Muscle of back (tissue), 13 donors: Measurements from ENCODE around the gene GPATCH2L. TPM values are rescaled to one million over a fixed set of nuclear protein-coding genes. Genes with fewer than 3 reads are reported as not detected.

Experiments
- DNase-seq, 3 donors: peaks; one replicate each; pipeline versions ENCODE4 v3.0.0 to v3.0.0-alpha.2; 2013
- long read RNA-seq, 9 donors: transcript quantifications; one replicate each; lab custom pipeline, GENCODE V29; 2026
- polyA plus RNA-seq, 10 donors: library from polyadenylated mRNA; unstranded; fragments of 120-200 nt; gene quantifications; one replicate each; pipeline ENCODE4 v1.2.1, GENCODE V29; 2013; ENCODE audit not compliant: insufficient read length in 10 of 10

Gene GPATCH2L
- polyA plus RNA-seq: 10 to 100 TPM; 18.2 to 27.9 (median 23.1) TPM
- long read RNA-seq, donor 1, partial matches to known transcripts: 0 of 2 reads
- long read RNA-seq, donor 1, other reads (novel, unspliced or antisense): 0 of 2 reads
- long read RNA-seq, donor 2, full-length matches to known transcripts: 4 of 4 reads
- long read RNA-seq, donor 2, partial matches to known transcripts: 0 of 4 reads
- long read RNA-seq, donor 2, other reads (novel, unspliced or antisense): 0 of 4 reads
- long read RNA-seq, donor 3: 0 reads
- long read RNA-seq, donor 4: 0 reads
- long read RNA-seq, donor 5, partial matches to known transcripts: 0 of 1 reads
- long read RNA-seq, donor 5, other reads (novel, unspliced or antisense): 0 of 1 reads
- long read RNA-seq, donor 6, full-length matches to known transcripts: 2 of 2 reads
- long read RNA-seq, donor 6, partial matches to known transcripts: 0 of 2 reads
- long read RNA-seq, donor 6, other reads (novel, unspliced or antisense): 0 of 2 reads
- long read RNA-seq, donor 7, partial matches to known transcripts: 0 of 2 reads
- long read RNA-seq, donor 7, other reads (novel, unspliced or antisense): 0 of 2 reads
- long read RNA-seq, donor 8, full-length matches to known transcripts: 1 of 1 reads
- long read RNA-seq, donor 8, partial matches to known transcripts: 0 of 1 reads
- long read RNA-seq, donor 8, other reads (novel, unspliced or antisense): 0 of 1 reads
- long read RNA-seq, donor 9, full-length matches to known transcripts: 1 of 1 reads
- long read RNA-seq, donor 9, partial matches to known transcripts: 0 of 1 reads
- long read RNA-seq, donor 9, other reads (novel, unspliced or antisense): 0 of 1 reads

DNA sequence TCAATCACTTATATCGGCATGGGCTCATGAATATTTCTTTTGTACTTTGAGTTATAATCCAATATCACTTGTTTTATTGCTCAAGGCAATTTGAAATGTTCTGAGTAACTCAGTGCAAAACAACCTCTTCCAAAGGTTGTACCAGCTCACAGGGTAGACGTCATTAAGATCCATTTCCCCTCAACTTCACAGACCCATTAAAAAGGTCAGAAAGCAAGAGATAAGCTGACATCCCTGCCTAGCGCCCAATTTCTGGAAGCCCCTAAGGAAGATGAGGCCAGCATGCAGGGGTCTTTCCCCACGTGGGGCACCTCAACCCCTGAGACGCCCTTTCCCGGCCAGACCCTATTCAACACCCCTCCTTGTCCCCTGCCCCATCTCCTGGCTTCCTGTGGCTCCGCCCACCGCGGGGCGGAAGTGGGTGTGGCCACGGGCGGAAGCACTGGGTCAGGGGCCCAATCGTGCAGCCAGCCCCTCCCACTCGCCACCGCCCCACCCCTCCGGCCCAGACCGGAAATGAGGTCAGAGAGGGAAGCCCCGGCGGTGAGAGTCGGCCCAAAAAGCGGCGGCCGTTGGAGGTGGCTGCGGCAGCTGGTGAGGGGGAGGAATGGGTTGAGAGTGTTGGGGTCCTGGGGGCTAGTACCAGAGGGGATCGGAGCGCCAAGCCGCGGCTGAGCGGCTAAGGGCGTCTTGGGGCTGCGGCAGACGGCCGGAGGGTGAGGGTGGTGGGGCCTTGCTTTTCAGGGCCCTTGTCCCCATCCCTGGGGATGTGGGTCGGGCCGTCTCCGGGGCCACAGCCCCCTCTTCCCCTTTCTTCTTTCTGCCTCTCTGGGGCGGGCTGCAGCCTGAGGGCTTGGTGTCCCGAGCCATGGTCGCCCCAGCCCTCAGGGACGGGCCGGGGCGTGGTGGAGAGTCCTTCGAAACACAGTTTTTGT, at the start of gene GPATCH2L:
GPATCH2L (plus strand) TSS at position 525 of the 935 bp plus-strand sequence. CDS start 2,442 bp downstream, outside the sequence.
- DNase-seq: peak; percentile 89 to 97 (median 94)

DNA sequence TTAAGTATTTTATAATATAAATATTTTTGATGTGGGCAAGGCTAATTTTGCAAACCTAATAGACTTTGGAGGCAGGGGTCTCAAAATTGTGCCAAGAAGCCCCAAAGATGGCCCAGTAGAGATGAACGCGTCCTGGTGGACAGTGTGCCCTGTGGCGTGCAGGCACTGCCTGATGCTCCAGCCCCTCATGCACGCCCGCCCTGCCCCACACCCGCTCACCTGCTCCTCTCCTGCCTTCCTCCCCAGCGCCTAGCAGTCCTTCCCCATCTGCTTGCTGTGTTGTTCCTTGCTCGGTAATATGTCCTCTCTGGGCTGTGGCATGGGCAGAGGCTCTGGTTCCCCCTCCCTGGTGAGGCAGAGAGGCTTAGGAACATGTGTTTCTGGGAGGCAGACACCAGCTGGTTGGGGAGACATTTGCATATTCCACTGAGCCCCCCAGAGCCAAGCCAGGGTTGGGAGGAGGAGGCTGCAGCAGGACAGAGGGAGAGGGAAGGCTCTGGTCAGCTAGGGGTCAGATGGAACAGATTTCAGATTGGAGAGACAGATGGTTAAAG, 46.8 kb upstream of the GPATCH2L start:
- DNase-seq: no peak

DNA sequence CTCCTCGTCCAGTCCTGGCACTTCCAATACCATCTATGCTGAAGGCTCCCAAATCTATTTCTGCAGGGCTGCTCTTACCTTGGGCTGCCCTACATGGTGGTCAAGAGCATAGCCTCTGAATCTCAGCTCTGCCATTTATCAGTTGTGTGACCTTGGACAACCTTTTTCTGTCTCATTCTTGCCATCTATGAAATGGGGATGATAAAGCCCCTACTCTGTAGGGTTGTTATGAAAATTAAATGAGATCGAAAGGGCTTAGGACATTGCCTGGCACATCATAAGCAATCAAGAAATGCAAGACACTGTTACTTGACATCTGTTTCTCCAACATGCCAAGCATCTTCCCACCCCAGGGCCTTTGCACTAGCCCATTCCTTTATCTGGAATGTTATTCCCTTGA, 45.5 kb upstream of the GPATCH2L start:
- DNase-seq: no peak

GRCh38 chr14:76109087-76109880, 42.4 kb upstream of the GPATCH2L start:
- no peak for DNase-seq

DNA sequence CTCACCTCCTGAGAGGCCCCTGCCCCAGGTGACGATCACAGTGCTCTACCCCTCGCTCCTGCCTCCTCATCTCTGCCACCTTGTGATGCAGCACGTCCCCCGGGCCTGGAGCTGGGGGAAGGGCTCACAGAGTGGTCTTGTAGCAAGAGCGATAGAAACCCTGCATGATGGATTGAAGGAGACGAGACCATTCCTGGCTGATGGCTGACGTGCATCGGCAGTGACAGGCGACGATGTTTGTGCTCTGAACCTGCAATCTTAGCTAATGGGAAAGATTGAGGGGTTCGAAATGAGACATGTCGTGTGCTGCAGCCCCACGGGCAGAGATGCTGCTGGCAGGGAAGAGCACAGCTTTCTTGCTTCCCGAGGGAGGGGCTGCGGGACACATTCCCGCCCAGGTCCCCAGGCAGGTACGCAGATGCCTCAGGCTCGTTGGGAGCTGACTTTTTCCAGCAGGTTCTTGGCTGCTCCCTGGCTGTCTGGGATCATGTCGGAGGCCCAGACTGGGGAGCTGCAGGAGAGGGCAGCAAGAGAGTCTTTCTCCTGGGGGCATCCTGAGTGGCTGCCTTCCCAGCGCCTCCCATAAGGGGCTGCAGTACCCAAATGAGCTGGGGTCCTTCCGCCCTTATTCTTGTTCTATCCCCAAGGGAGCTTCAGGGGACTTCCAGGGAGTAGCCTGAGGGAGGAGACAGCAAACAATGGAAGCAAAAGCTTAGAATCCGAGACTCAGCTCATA, 38.7 kb upstream of the GPATCH2L start:
- no peak for DNase-seq

GRCh38 chr14:76113691-76114090, 38.0 kb upstream of the GPATCH2L start:
- DNase-seq: no peak

DNA sequence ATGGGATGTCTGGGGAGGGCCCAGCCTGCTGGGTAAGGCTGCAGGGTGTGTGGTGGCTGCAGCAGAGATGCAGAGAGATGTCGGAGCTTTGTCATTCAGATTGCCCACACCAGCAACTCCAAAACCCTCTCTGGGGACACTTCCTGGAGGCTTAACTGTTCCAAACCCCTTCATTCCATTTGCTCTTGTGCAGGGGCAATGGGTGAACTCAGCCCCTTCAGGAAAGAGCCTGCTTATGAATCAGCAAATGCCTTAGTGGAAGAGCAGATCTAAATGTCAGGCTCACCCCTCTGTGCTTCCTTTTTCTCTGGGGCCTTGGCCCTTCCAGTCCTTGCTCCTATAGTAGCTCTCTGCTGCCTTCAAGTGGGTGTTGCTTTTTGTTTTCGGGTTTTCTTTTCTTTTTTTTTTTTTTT, 36.7 kb upstream of the GPATCH2L start:
- DNase-seq: no peak

- no peak for DNase-seq
These were observed 33.8 kb upstream of the GPATCH2L start for GRCh38 chr14:76117789-76118484.

GRCh38 chr14:76118594-76118993, 33.1 kb upstream of the GPATCH2L start:
- DNase-seq: no peak

- no peak for DNase-seq
These were observed 30.5 kb upstream of the GPATCH2L start for GRCh38 chr14:76121089-76121748.

GRCh38 chr14:76123426-76124225, 28.1 kb upstream of the GPATCH2L start:
- no peak for DNase-seq

GRCh38 chr14:76125511-76125910, 26.2 kb upstream of the GPATCH2L start:
- DNase-seq: no peak

- DNase-seq: no peak
These were observed 25.6 kb upstream of the GPATCH2L start for GRCh38 chr14:76126076-76126475.

DNA sequence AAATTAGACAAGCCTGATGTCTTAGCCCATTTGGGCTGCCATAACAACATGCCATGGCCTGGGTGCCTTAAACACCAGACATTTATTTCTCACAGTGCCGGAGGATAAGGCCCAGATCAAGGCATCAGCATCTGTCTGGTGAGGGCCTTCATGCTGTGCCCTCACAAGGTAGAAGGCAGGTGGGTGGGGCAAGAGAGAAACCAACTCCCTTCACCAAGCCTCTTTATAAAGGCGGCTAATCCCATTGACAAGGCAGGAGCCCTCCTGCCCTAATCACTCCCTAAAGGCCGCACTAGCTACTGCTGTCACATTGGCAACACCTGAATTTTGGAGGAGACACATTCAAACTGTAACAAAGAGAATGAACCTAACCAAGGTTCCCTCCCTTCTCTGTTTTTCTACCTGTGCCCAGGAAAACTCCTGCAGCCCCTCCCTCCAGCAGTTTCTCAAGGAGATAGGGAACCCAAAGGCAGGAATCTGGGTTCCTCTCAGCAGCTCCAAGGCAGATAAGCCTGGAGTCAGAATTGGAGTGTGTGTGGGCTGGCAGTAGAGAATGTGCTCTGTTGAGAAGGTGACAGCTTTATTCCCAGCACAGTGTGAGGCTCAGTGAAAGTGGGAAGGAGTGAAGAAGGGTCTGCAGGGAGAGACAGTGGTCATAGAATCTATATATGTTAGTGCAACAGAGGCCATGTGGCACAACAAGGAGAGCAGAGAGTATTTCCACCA, 21.7 kb upstream of the GPATCH2L start:
- no peak for DNase-seq

GRCh38 chr14:76131071-76131965, 20.4 kb upstream of the GPATCH2L start:
- no peak for DNase-seq

GRCh38 chr14:76133103-76133502, 18.6 kb upstream of the GPATCH2L start:
- peak; percentile 19 to 67 (median 46) for DNase-seq
